HUDEP-2 (cell line): ENCODE measurements around the gene SLC19A3.
"Not testable (repeated sequence)": the region's sequence is repeated elsewhere in the genome, so short reads cannot be mapped to it uniquely, and the experiment has no call there.

Source experiments
- DNase-seq, 76 experiments: peaks; one replicate each; lab custom pipeline; 2025; ENCODE audit not compliant: unreplicated experiment in 76 of 76; lab: John Stamatoyannopoulos, UW

SLC19A3 gene

DNA sequence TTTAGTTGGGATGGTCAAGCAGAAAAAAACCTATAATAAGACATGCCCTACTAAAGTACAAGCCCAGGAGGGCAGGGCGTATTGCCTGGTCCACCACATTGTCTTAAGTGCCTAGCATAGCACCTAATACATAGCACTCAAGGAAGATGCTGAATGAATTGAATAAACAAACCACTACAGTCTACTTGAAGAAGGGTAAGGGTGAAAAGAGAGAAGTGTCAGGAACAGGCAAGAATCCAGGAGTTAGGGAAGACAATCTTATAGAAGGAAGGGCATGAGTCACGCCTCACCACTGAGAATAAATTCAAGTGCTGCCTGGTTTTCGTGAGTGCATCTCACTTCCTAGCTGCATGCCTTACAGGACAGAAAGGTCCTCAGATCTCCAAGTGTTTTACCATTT, 13.9 kb downstream of the SLC19A3 start:
- no peak for DNase-seq

- DNase-seq, result no peak
These were observed 14.5 kb downstream of the SLC19A3 start for GRCh38 chr2:227703280-227703732.

GRCh38 chr2:227701556-227701955, 16.3 kb downstream of the SLC19A3 start:
- DNase-seq, result no peak

- DNase-seq, result no peak
These were observed 20.7 kb downstream of the SLC19A3 start for GRCh38 chr2:227696990-227697679.

GRCh38 chr2:227687189-227687588, 30.6 kb downstream of the SLC19A3 start:
- no peak for DNase-seq

DNA sequence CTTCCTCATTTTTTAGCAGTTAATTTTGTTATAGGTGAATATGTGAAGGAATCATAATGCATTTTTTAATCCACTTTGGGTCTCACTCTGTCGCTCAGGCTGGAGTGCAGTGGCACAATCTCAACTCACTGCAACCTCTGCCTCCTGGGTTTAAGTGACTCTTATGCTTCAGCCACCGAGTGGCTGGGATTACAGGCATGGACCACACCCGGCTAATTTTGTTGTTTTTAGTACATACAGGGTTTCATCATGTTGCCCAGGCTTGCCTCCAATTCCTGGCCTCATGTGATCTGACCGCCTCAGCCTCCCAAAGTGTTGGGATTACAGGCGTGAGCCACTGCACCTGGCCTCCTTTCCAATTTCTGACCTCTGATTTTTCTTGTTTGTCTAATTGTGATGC, 33.6 kb downstream of the SLC19A3 start:
- DNase-seq, result no peak

DNA sequence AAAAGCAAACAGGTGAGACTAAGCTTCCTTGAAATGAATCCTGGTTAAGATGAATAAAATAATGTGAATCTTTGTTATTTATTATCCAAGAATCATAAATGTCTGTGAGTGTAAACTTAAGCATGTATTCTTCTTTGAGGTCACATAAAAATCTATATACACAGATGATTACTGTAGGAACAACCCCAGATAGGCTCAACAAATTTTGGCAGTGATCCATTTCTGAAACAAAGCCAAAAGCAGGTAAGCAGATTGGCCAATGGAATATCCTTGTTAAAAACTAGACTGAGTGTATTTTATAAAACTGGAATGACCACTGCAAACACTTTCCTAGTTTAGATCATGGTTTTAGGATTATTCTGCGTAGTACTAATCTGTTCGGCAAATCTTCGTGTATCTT, 39.9 kb downstream of the SLC19A3 start:
- DNase-seq, result no peak

DNA sequence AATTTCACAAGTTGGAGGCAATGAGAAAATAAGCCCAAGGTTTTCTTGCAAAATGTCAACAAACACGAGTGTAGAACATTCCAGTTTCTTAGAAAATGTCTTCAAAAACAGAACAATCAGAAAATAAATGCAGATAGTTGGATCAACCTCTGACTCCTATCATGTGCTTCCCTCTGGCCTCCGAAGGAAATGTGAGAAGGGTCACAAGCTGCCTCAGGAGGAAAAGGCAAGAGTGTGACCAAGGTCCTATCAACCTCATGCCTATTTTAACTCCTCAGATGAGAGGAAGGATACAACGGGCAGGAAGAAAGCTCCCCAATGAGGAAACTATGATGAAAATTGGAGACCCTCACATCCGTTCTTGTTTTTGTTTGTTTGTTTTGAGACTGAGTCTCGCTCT, 43.3 kb downstream of the SLC19A3 start:
- DNase-seq, result no peak

- not testable (repeated sequence) for DNase-seq
These were observed 44.2 kb downstream of the SLC19A3 start for GRCh38 chr2:227673620-227674019.

DNA sequence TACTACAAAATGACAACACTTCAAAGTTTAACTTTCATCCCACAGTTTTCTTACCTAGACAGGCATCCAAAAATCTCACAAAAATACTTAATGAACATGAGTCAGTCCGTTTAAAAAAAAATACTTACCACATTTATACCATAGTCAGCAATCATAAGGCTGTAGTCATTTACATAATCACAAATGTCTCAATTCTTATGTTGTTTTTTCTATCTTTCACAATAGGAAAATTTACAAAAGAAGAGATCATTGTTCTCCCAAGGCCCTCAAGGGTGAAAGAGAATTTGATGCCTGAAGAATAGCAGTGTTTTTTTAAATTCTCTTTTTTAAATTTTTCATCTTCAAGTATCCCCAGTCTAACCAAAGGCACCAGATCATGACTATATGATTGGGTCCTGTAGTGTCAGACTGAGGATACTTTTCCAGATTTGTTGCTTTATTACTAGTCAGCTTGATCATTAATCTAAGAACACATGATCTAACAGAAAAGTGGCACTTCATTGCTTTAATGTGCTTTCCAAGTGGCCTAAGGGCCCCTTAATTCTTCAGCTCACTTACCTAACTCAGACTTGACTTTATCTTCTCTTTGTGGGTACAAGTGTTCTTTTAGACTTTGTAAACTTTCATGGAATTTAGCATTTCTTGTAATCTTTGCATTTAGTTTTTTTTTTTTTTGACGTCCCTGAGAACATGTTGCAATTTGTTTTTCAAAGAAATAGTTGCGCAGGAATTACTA, 46.5 kb downstream of the SLC19A3 start:
- no peak for DNase-seq

- not testable (repeated sequence) for DNase-seq
These were observed 51.1 kb downstream of the SLC19A3 start, which contains the start of gene SCYGR5 for GRCh38 chr2:227666631-227667170. Gene SCYGR5 (plus strand): TSS chr2:227666804. CDS start chr2:227666804, 0 bp downstream.

DNA sequence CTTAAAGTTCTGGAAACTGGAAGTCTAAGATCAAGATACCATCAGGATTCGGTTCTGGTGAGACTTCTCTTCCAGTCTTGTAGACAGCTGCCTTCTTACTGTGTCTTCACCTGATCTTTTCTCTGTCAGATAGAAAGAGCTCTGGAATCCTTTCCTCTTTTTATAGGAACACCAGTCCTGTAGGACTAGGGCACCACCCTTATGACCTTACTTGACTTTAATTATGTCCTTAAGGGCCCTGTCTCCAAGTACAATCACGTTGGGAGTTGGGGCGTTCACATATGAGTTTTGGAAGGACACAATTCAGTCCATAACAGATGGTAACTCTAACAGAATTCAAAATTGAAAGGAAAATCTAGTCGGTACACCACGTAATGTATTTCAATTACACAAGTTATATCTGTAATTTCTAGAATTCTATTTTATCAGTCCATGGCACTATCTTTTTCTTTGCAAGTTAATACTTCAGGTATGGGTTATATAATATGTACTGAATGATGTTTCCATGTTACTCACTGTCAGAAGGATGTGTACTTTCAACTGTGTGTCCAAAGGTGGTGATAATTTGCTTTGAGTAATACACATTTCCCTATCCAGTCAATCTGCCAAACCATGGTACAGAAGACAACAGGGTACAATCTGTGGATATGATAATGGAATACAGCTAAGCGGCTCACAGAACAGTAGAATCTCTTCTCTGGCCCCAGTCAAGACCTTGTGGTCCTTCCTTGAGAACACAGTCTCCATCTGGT, 52.5 kb downstream of the SLC19A3 start:
- DNase-seq, result no peak

GRCh38 chr2:227661827-227662226, 56.0 kb downstream of the SLC19A3 start:
- DNase-seq, result no peak

- no peak for DNase-seq
These were observed 56.7 kb downstream of the SLC19A3 start for GRCh38 chr2:227661025-227661649.

DNA sequence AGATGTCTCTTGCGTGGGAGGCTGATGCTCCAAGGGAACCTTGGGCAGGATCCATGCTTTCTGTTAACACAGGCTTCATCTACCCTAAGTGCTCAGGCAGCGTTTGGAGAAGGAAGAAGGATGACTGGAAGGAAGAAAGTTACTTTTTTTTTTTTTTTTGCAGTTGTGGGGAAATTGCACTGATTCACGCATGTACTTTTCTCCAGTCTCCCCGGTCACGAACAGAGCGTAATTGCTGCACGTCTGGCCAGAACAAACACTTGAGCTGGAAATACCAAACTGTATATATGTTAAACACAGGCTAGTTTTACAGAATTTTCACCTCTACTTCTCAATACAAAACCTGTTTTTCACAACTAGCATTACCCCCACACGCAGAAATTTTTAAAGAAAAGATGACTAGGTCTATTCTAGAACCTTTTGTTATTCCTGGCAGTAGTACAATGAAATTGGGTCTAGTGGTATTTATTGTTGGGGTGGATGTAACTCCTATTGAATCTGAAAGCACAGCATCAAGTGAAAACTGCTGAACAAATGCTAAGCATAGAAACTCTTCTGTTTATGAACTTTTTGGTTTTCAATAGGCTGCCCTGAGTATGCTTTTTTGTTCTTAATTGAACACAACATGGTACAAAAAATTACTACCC, 60.5 kb downstream of the SLC19A3 start:
- no peak for DNase-seq

DNA sequence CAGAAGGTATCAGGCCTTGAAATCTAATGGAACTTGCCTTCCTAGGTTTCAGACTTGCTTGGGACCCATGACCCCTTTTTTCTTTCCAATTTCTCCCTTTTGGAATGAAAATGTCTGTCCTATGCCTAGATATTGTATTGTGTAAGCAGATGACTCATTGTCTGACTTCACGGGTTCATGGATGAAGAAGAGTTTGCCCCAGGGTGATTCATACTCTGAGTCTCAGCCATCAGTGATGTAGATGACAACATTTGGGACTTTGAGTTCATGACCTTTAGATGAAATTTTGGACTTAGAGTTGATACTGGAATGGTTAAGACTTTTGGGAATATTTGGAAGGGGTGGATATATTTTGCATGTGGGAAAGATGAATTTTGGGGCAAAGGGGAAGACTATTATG, 62.4 kb downstream of the SLC19A3 start:
- DNase-seq, result no peak

- no peak for DNase-seq
These were observed 63.4 kb downstream of the SLC19A3 start for GRCh38 chr2:227654426-227654825.

DNA sequence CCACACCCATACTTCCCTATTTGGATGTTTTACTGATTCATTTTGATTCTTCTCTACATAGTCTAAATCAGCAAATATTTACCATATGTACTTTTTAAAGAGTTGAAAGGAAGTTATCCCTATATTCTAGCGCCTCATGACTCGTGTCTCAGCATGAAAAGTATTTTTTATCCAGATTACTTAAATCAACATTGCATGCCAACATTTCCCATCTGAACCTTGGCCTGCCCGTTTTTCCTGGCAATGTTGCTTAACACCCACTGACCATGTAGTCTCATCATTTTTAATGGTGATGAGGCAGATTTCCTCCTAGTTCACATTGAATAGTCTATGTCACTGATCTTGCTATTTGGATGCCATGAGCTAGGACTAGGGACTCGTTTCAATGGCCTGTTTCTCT, 64.4 kb downstream of the SLC19A3 start:
- DNase-seq, result no peak

DNA sequence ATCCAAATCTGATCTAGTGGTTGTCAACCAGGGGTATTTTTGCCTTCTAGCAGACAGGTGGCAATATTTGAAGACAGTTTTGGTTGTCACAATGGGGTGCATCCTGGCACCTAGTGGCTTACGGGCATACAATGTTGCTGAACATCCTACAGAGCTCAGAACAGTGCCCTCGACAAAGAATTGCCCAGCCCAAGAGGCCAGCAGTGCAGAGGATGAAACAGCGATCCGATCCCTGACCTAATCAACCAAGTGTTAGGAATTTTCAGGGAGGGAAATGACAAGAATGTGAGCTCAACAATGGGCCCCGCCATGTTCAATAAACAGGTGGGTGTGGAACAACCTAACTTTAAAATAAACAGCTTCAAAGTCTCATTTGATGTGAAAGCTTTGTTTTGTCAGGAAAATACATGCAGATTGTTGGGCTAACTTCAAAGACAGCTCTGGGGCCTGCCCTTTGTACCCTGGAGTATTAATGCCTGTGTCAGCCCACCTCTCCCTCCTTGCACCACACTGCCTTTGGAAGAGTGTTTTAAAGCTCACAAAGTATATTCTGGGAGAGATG, 73.8 kb downstream of the SLC19A3 start:
- no peak for DNase-seq

- DNase-seq, result no peak
These were observed 75.2 kb downstream of the SLC19A3 start for GRCh38 chr2:227642656-227643055.
